Cardiac muscle cell (in vitro differentiated cells and primary cell): ENCODE measurements around the gene EFCAB13. TPM values are rescaled to one million over a fixed set of nuclear protein-coding genes. Genes with fewer than 3 reads are reported as not detected.
"Not testable (repeated sequence)": the region's sequence is repeated elsewhere in the genome, so short reads cannot be mapped to it uniquely, and the experiment has no call there.

Experiments
- DNase-seq, 2 donors: peaks; one replicate each; pipeline versions ENCODE4 v3.0.0 to v3.0.0-alpha.2; 2010 to 2017; ENCODE audit warnings: low read depth in 1 of 2, low spot score in 1 of 2
- H3K27ac ChIP-seq: fragments of 200-600 bp; sonication (generic); 2 replicates; pipeline ENCODE4 v1.5.1; 2016
- H3K27me3 ChIP-seq: fragments of 200-600 bp; sonication (generic); 2 replicates; pipeline ENCODE4 v1.6.0; 2016; ENCODE audit warnings: control low read depth
- H3K36me3 ChIP-seq: fragments of 200-600 bp; sonication (generic); 2 replicates; pipeline ENCODE4 v1.5.1; 2016; ENCODE audit warnings: control low read depth
- H3K4me1 ChIP-seq: fragments of 200-600 bp; sonication (generic); 2 replicates; pipeline ENCODE4 v1.8.1; 2017; ENCODE audit warnings: low read depth, mild to moderate bottlenecking, mixed run types
- H3K4me3 ChIP-seq: fragments of 200-600 bp; sonication (generic); 2 replicates; pipeline ENCODE4 v1.5.1; 2016; ENCODE audit warnings: mild to moderate bottlenecking
- H3K9me3 ChIP-seq: fragments of 200-600 bp; sonication (generic); 2 replicates; pipeline ENCODE4 v1.5.1; 2017; ENCODE audit warnings: low read depth, mild to moderate bottlenecking, control low read depth
- CTCF ChIP-seq: IDR thresholded peaks from 2 replicates; pipeline ENCODE4 v1.5.1; 2012; ENCODE audit warnings: low read depth, mild to moderate bottlenecking, low read length
- polyA plus RNA-seq: library from polyadenylated mRNA; unstranded; fragments of >200 nt; fragmentation: Nextera tagmentation; extraction: Ambion mirVana; gene quantifications from 2 replicates; pipeline ENCODE4 v1.2.1, GENCODE V29; 2016
- total RNA-seq: library from RNA; depleted of rRNA; stranded (reverse); fragments of >200 nt; gene quantifications from 2 replicates; pipeline ENCODE4 v1.2.3, GENCODE V29; 2016

EFCAB13 gene
- total and polyA plus RNA-seq, 2 experiments from 2014 or later = 5.9 to 6.0 TPM

DNA sequence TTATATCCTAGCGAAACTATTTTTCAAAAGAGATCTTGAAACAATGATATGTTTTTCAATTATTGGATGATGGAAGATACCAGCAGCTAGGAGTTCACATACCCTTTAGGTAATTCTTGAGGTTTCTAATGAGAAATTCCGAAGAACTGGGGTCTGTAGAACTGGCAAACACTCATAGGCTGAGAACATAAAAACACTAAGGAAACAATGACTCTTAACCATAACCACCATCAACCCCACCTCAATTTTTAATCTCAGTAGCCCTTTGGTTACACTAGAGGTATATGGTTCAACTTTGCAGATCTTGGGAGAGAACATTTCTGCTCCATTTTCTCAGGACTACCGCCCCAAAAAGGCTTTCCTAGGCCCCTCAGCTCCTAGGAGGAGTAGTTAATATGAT is 141.4 kb downstream of the EFCAB13 start:
- H3K4me3 ChIP-seq = no peak overlapping the region
- no peak overlapping the region for H3K27ac ChIP-seq
- no peaks in the 10 kb centered on the region for H3K9me3 ChIP-seq
- H3K4me1 ChIP-seq = no peaks in the 10 kb centered on the region
- no peak for DNase-seq
- no peaks in the 10 kb centered on the region for H3K36me3 ChIP-seq
- no peak for TF ChIP-seq CTCF
- no peaks in the 10 kb centered on the region for H3K27me3 ChIP-seq

- not testable (repeated sequence) for H3K4me3 ChIP-seq, H3K27ac ChIP-seq, H3K4me1 ChIP-seq, H3K36me3 ChIP-seq, H3K9me3 ChIP-seq, H3K27me3 ChIP-seq
- peak in 1 of 2 donors; percentile 0 for DNase-seq
Measured at GRCh38 chr17:47466976-47467375, 143.2 kb downstream of the EFCAB13 start.

DNA sequence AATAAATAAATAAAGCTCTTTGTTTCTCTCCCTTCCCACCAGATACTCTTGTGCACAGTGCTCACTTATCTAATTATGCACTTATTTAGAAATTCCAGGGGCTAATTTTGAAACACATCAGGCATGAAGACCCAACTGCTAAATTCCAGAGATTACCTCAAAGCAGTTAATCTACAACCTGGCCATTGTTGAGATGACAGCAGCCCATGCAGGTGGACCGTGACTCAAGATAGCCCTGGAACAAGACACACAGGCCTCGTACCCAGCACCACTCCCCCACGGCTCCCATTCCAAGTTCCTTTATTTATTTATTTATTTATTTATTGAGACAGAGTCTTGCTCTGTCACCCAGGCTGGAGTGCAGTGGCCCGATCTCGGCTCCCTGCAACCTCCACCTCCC is 147.1 kb downstream of the EFCAB13 start:
- no peak for TF ChIP-seq CTCF
- H3K36me3 ChIP-seq = no peaks in the 10 kb centered on the region
- no peaks in the 10 kb centered on the region for H3K27me3 ChIP-seq
- no peak overlapping the region for H3K27ac ChIP-seq
- H3K4me3 ChIP-seq = no peak overlapping the region
- no peaks in the 10 kb centered on the region for H3K9me3 ChIP-seq
- H3K4me1 ChIP-seq = no peaks in the 10 kb centered on the region
- DNase-seq = no peak

- H3K27me3 ChIP-seq, H3K4me1 ChIP-seq, H3K9me3 ChIP-seq, H3K27ac ChIP-seq, H3K4me3 ChIP-seq, DNase-seq, H3K36me3 ChIP-seq: not testable (repeated sequence)
Measured at GRCh38 chr17:47472073-47472472, 148.3 kb downstream of the EFCAB13 start.

Other genes with a start within 250 kb of the EFCAB13 start
- 54.5 and 85.4 TPM in 2 replicates for gene CDC27, start 134.7 kb upstream of the EFCAB13 start, total RNA-seq
- gene CDC27, start 134.7 kb upstream of the EFCAB13 start, polyA plus RNA-seq = 52.9 and 68.8 TPM in 2 replicates
- 2,925 and 5,217 TPM in 2 replicates for gene MYL4, start 114.6 kb upstream of the EFCAB13 start, total RNA-seq
- 3,500 and 5,148 TPM in 2 replicates for gene MYL4, start 114.6 kb upstream of the EFCAB13 start, polyA plus RNA-seq
- 11.8 and 20.0 TPM in 2 replicates for gene ITGB3, start 70.1 kb upstream of the EFCAB13 start, total RNA-seq
- 4.6 and 6.9 TPM in 2 replicates for gene ITGB3, start 70.1 kb upstream of the EFCAB13 start, polyA plus RNA-seq
- gene NPEPPS, start 207.2 kb downstream of the EFCAB13 start, total RNA-seq = 55.8 and 75.0 TPM in 2 replicates
- gene NPEPPS, start 207.2 kb downstream of the EFCAB13 start, polyA plus RNA-seq = 123 and 153 TPM in 2 replicates